Caco-2 (cell line): Measurements from ENCODE around the gene ZNF76. TPM values are rescaled to one million over a fixed set of nuclear protein-coding genes. Genes with fewer than 3 reads are reported as not detected.

Source experiments
- BruUV-seq: library from RNA; stranded (reverse); fragments of 400-500 nt; replicated peaks from 2 replicates; lab custom pipeline; 2021; lab: Mats Ljungman, UMichigan
- CTCF ChIA-PET: fragments of 300-600 bp; sonication (Branson Sonifier 250); formaldehyde crosslinking; loops from one replicate; lab custom pipeline; 2022; ENCODE audit warnings: antibody characterized with exemption; lab: Charles Lee
- POLR2A ChIA-PET: fragments of 300-600 bp; sonication (Branson Sonifier 250); formaldehyde crosslinking; loops from one replicate; lab custom pipeline; 2022; ENCODE audit warnings: antibody characterized with exemption; lab: Charles Lee
- DNase-seq, 2 experiments: peaks; one replicate each; pipeline versions ENCODE4 v3.0.0 to v3.0.0-alpha.2; 2020 to 2022
- H3K27me3 ChIP-seq: replicated peaks from 2 replicates; pipeline ENCODE4 v1.6.0; 2011; ENCODE audit warnings: low read length; ENCODE audit not compliant: control insufficient read depth, insufficient read depth
- H3K36me3 ChIP-seq: 2 replicates; pipeline ENCODE4 v1.5.1; 2011; ENCODE audit warnings: low read length; ENCODE audit not compliant: control insufficient read depth, insufficient read depth
- H3K4me1 ChIP-seq: fragments of 250-450 bp; sonication (Bioruptor Pico); 2 replicates; pipeline ENCODE4 v1.5.1; 2020; ENCODE audit warnings: mild to moderate bottlenecking
- H3K4me3 ChIP-seq: 2 replicates; pipeline ENCODE4 v1.5.1; 2011; ENCODE audit warnings: low read depth, mild to moderate bottlenecking, control low read depth, low read length
- H3K9me3 ChIP-seq: fragments of 250-450 bp; sonication (Bioruptor Pico); 2 replicates; pipeline ENCODE4 v1.5.1; 2020; ENCODE audit warnings: mild to moderate bottlenecking, moderate library complexity
- H3K27ac Mint-ChIP-seq: one replicate; pipeline ENCODE4 v1.8.0; 2022; ENCODE audit warnings: mixed read lengths; ENCODE audit not compliant: unreplicated experiment
- H3K27me3 Mint-ChIP-seq: one replicate; pipeline ENCODE4 v1.8.0; 2022; ENCODE audit warnings: mixed read lengths; ENCODE audit not compliant: insufficient read depth, unreplicated experiment
- H3K36me3 Mint-ChIP-seq: one replicate; pipeline ENCODE4 v1.8.0; 2022; ENCODE audit warnings: mild to moderate bottlenecking, mixed read lengths; ENCODE audit not compliant: insufficient read depth, unreplicated experiment
- H3K4me1 Mint-ChIP-seq: one replicate; pipeline ENCODE4 v1.8.0; 2022; ENCODE audit warnings: low read depth, mixed read lengths; ENCODE audit not compliant: unreplicated experiment
- H3K4me3 Mint-ChIP-seq: one replicate; pipeline ENCODE4 v1.8.0; 2022; ENCODE audit warnings: mild to moderate bottlenecking, moderate library complexity, mixed read lengths; ENCODE audit not compliant: unreplicated experiment
- H3K9me3 Mint-ChIP-seq: one replicate; pipeline ENCODE4 v1.8.0; 2022; ENCODE audit warnings: mixed read lengths; ENCODE audit not compliant: unreplicated experiment
- intact Hi-C: fragments of 100-400 bp; cut with micrococcal nuclease; formaldehyde crosslinking; loops from one replicate; pipeline ENCODE4 v1.10.0; 2022; ENCODE audit not compliant: unreplicated experiment
- total RNA-seq: library from RNA; stranded (reverse); gene quantifications from 2 replicates; pipeline ENCODE4 v1.2.3, GENCODE V29; 2022
- TF ChIP-seq, protein P1 (sequence below), 2 experiments: fragments of 200-600 bp in 1 of 2; IDR thresholded peaks; 1 replicate in 1 of 2; 2 replicates in 1 of 2; pipeline versions ENCODE4 v1.5.1 to v1.8.0; 2011 to 2022; ENCODE audit warnings: antibody characterized with exemption in 1 of 2, control low read depth in 1 of 2, inconsistent platforms in 1 of 2, low read depth in 1 of 2, low read length in 1 of 2, mild to moderate bottlenecking in 1 of 2, moderate library complexity in 1 of 2; ENCODE audit not compliant: insufficient read depth in 1 of 2, severe bottlenecking in 1 of 2, unreplicated experiment in 1 of 2

The ZNF76 gene
- total RNA-seq, 1 experiment from 2014 or later, result 22.7 TPM

DNA sequence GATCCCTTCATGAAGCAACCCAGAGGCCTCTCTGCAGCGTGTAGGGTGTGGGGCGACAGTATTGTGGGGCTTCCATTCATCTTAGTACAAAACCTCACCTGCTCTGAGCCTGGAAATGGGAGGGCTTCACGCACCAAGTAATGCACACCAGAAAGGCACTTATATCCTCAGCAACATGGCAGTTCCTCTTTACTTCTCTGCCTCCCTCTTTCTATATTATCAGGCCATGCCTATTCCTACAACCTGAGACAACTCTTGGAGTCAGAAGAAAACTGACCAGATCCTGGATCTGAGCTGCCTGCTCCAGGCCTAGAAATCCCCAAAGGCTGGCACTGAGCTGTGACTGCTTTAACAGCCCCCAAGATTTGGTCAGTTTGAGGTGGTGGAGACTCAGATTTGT lies 7.6 kb upstream of the ZNF76 start:
- H3K9me3 Mint-ChIP-seq, result no peaks in the 10 kb centered on the region
- CTCF ChIA-PET, result no interaction called here
- H3K27ac Mint-ChIP-seq, result no peak overlapping the region

DNA sequence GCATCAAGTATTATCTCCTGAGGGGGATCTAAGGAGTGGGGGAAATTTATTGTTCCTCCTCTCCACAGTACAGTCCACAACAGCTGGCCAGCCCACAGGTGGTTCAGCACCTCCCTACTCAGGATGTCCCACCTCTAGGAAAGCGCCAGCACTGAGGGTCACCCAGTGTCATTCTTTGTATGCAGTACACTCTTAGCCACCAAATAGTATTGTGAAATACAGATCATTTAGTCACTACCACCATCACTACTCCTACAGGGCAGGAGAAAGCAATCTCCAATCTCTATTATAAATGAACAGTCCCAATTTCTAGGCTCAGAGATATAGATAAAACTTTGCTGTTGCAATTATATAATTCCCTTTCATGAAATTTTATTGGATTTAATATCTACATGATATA lies 6.3 kb upstream of the ZNF76 start:
- no peaks in the 10 kb centered on the region for H3K27me3 ChIP-seq
- intact Hi-C loops, result no loop called here
- H3K27ac Mint-ChIP-seq, result no peak overlapping the region
- no peaks in the 10 kb centered on the region for H3K27me3 Mint-ChIP-seq
- H3K9me3 Mint-ChIP-seq, result no peaks in the 10 kb centered on the region
- ChIA-PET POLR2A (no interaction called here), CTCF (no interaction called here)
- H3K4me3 Mint-ChIP-seq, result no peak overlapping the region
- BruUV-seq, result no TSS peak
- H3K4me1 ChIP-seq, result no peaks in the 10 kb centered on the region
- H3K36me3 ChIP-seq, result no peaks in the 10 kb centered on the region
- no peaks in the 10 kb centered on the region for H3K4me1 Mint-ChIP-seq
- no peak overlapping the region for H3K4me3 ChIP-seq
- no peaks in the 10 kb centered on the region for H3K9me3 ChIP-seq
- H3K36me3 Mint-ChIP-seq, result no peaks in the 10 kb centered on the region
- TF ChIP-seq, protein P1, sequence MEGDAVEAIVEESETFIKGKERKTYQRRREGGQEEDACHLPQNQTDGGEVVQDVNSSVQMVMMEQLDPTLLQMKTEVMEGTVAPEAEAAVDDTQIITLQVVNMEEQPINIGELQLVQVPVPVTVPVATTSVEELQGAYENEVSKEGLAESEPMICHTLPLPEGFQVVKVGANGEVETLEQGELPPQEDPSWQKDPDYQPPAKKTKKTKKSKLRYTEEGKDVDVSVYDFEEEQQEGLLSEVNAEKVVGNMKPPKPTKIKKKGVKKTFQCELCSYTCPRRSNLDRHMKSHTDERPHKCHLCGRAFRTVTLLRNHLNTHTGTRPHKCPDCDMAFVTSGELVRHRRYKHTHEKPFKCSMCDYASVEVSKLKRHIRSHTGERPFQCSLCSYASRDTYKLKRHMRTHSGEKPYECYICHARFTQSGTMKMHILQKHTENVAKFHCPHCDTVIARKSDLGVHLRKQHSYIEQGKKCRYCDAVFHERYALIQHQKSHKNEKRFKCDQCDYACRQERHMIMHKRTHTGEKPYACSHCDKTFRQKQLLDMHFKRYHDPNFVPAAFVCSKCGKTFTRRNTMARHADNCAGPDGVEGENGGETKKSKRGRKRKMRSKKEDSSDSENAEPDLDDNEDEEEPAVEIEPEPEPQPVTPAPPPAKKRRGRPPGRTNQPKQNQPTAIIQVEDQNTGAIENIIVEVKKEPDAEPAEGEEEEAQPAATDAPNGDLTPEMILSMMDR (IDR thresholded peaks at IDR 0.05; ENCODE audit: insufficient read depth in 1 of 2, low read depth in 1 of 2, low read length in 1 of 2, severe bottlenecking in 1 of 2, unreplicated experiment in 1 of 2), result no peak
- no peak for DNase-seq

More for the DNA sequence above, 7.6 kb upstream of the ZNF76 start:
- Histone ChIP-seq H3K9me3 (no peaks in the 10 kb centered on the region), H3K27me3 (no peaks in the 10 kb centered on the region), H3K4me3 (no peak overlapping the region), H3K4me1 (no peaks in the 10 kb centered on the region), H3K36me3 (no peaks in the 10 kb centered on the region; the same call in 1 of the 2 replicates)
- POLR2A ChIA-PET, result no interaction called here
- Mint-ChIP-seq H3K4me1 (no peaks in the 10 kb centered on the region), H3K36me3 (no peaks in the 10 kb centered on the region), H3K4me3 (no peak overlapping the region), H3K27me3 (no peaks in the 10 kb centered on the region)
- TF ChIP-seq, protein P1 (IDR thresholded peaks at IDR 0.05; ENCODE audit: insufficient read depth in 1 of 2, low read depth in 1 of 2, low read length in 1 of 2, severe bottlenecking in 1 of 2, unreplicated experiment in 1 of 2), result no peak
- intact Hi-C loops, result no loop called here
- BruUV-seq, result no TSS peak
- DNase-seq, result no peak

DNA sequence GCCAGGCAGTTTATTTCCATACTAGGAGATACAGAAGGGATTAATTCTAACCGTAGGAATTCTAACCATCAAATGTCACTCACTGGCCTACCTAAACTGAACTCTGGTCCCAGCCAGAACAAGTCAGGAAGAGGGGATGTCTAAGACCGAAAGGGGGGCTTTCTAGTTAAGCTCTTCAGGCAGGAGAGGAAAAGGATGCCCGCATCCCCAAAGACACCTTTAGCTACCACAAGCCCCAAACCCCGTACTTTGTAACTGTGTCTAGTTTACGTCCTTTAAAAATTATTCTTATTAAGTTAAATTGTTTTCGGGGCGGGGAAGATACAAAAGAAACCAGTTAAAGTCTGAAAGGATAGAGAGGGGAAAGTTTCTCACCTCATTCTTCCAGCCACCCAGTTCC lies 1.2 kb upstream of the ZNF76 start:
- no peaks in the 10 kb centered on the region for H3K27me3 Mint-ChIP-seq
- no peak for DNase-seq
- H3K27ac Mint-ChIP-seq, result peak overlapping the region; percentile 99
- Histone ChIP-seq H3K4me3 (peak overlapping the region; percentile 75), H3K36me3 (no peaks in the 10 kb centered on the region), H3K27me3 (no peaks in the 10 kb centered on the region), H3K4me1 (peaks cover 5% of the 10 kb centered on the region; the same call in 1 of the 2 replicates), H3K9me3 (no peaks in the 10 kb centered on the region)
- H3K4me3 Mint-ChIP-seq, result peak overlapping the region; percentile 87
- TSS peak; percentile 66 for BruUV-seq
- H3K4me1 Mint-ChIP-seq, result peaks cover 9% of the 10 kb centered on the region
- no peaks in the 10 kb centered on the region for H3K9me3 Mint-ChIP-seq
- CTCF ChIA-PET, result interaction anchor here (1.3 kb wide), 1 partner anchor 39 kb away, joined by 5 read pairs; the partner anchor contains the start of gene DEF6
- H3K36me3 Mint-ChIP-seq, result peaks cover 9% of the 10 kb centered on the region
- TF ChIP-seq, protein P1 (IDR thresholded peaks at IDR 0.05; ENCODE audit: insufficient read depth in 1 of 2, low read depth in 1 of 2, low read length in 1 of 2, severe bottlenecking in 1 of 2, unreplicated experiment in 1 of 2), result no peak
- POLR2A ChIA-PET, result interaction anchor here (1.5 kb wide), 1 partner anchor 110 kb away, joined by 5 read pairs; no protein-coding TSS in a partner anchor
- intact Hi-C loops, result no loop called here
